Heart right ventricle (tissue), 16 donors: Measurements from ENCODE around the gene RNF212B. TPM values are rescaled to one million over a fixed set of nuclear protein-coding genes. Genes with fewer than 3 reads are reported as not detected.
A peak's percentile ranks its signal among the peaks of the same experiment; 100 is the strongest.
"Not testable (repeated sequence)": the region's sequence is repeated elsewhere in the genome, so short reads cannot be mapped to it uniquely, and the experiment has no call there.

ENCODE experiments used
- ATAC-seq, 8 donors: fragments of 200-7000 bp; cut with Tn5 transposase; one replicate each; pipeline ENCODE4 v1.9.1; 2020; ENCODE audit warnings: mild to moderate bottlenecking in 8 of 8, moderate library complexity in 8 of 8, moderate number of reproducible peaks in 1 of 8
- DNase-seq, 2 donors: peaks; one replicate each; pipeline ENCODE4 v3.0.0-alpha.2; 2020
- H3K27ac ChIP-seq, 10 donors: fragments of 200-600 bp; sonication (generic) in 2 of 10; one replicate each; pipeline versions ENCODE4 v1.5.0 to v1.8.0; 2020 to 2022; ENCODE audit warnings: mild to moderate bottlenecking in 3 of 10
- H3K27me3 ChIP-seq, 7 donors: fragments of 200-600 bp; one replicate each; pipeline ENCODE4 v1.8.0; 2021 to 2022; ENCODE audit warnings: mild to moderate bottlenecking in 2 of 7
- H3K36me3 ChIP-seq, 9 donors: fragments of 200-600 bp; sonication (generic) in 1 of 9; one replicate each; pipeline versions ENCODE4 v1.5.0 to v1.8.0; 2020 to 2022; ENCODE audit warnings: mild to moderate bottlenecking in 2 of 9
- H3K4me1 ChIP-seq, 9 donors: fragments of 200-600 bp; sonication (generic) in 1 of 9; one replicate each; pipeline versions ENCODE4 v1.5.0 to v1.8.0; 2020 to 2022; ENCODE audit warnings: mild to moderate bottlenecking in 4 of 9
- H3K4me3 ChIP-seq, 10 donors: fragments of 200-600 bp; sonication (generic) in 2 of 10; one replicate each; pipeline versions ENCODE4 v1.5.0 to v1.8.0; 2020 to 2022; ENCODE audit warnings: mild to moderate bottlenecking in 7 of 10, moderate library complexity in 2 of 10
- H3K9me3 ChIP-seq, 11 donors: fragments of 200-600 bp in 10 of 11; sonication (generic) in 2 of 11; one replicate each; pipeline versions ENCODE4 v1.5.0 to v1.8.0; 2013 to 2022; ENCODE audit warnings: mild to moderate bottlenecking in 2 of 11, control low read depth in 1 of 11, moderate library complexity in 1 of 11
- CTCF ChIP-seq, 9 donors: fragments of 200-600 bp; sonication (generic) in 2 of 9; IDR thresholded peaks; one replicate each; pipeline versions ENCODE4 v1.5.0 to v1.8.0; 2021 to 2022; ENCODE audit warnings: antibody characterized with exemption in 9 of 9, mild to moderate bottlenecking in 5 of 9, moderate library complexity in 1 of 9
- WGBS, 2 donors: extraction: QIAGEN DNeasy Blood & Tissue Kit; methylation state at CpG; one replicate each; pipeline ENCODE4 v1.1.7; 2013; ENCODE audit warnings: inconsistent platforms in 1 of 2; 5-methylcytosine and 5-hydroxymethylcytosine counted together
- intact Hi-C, 10 donors: fragments of 100-400 bp; cut with DNase I; formaldehyde crosslinking; loops; one replicate each; pipeline versions ENCODE4 v1.11.1 to v1.14.2; 2022
- long read RNA-seq, 3 donors: library from polyadenylated mRNA; unstranded; transcript quantifications; one replicate each; pipeline ENCODE4 v2.0.0, GENCODE V29; 2020 to 2021
- polyA plus RNA-seq, 2 donors: library from polyadenylated mRNA; stranded (reverse); fragments of 200-250 nt; gene quantifications; one replicate each; pipeline ENCODE4 v1.2.3, GENCODE V29; 2013
- total RNA-seq, 10 donors: library from RNA; stranded (reverse); fragmentation: NEBNext Ultra II Directional in 3 of 10; extraction: Animal tissue kit (Norgen Biotek cat#: 25700) in 3 of 10; gene quantifications; one replicate each; pipeline versions ENCODE4 v1.2.1 to v1.2.4, GENCODE V29; 2021 to 2023
- donor health status: Arrhythmogenic right ventricular cardiomyopathy.
- donor health status: ischemic (EF 13 %, LVEDD 7.1; RV severe dilation, severe dysfunction).
- donor health status: healthy with polysubstance abuse.
- donor health status: DM: no; HTN: yes; CAD: no.
- donor health status: DM: no; HTN: no; CAD: no.
- donor health status: ischemic (EF 25% LVEDD 6.9; RV normal size, moderate dysfunction).
- donor health status: ischemic (EF 25% LVEDD 5.7; RV mildly dilated, moderate dysfunction).
- donor health status: healthy.
- donor health status: DM: yes; HTN: yes; CAD: no.
- donor health status: Ischemic cardiomyopathy.
- donor health status: ischemic (EF 35%, LVEDD 5.7; RV mildly dilated, moderate dysfunction).
- donor health status: nonischemic (EF 11% LVEDD 7.7; RV severe dilation, severe dysfunction).
- donor health status: DM: yes; HTN: yes; CAD: no.
- donor health status: PGD.
- donor health status: ischemic (EF 29% LVEDD 5.4; RV normal size, mild dysfunction).
- donor health status: nonischemic (EF 23%, LVEDD 6.1; RV moderate dilation, normal function).

Gene RNF212B, protein sequence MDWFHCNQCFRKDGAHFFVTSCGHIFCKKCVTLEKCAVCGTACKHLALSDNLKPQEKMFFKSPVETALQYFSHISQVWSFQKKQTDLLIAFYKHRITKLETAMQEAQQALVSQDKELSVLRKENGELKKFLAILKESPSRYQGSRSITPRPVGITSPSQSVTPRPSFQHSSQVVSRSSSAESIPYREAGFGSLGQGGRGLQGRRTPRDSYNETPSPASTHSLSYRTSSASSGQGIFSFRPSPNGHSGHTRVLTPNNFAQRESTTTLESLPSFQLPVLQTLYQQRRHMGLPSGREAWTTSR
- total RNA-seq, result not detected
- polyA plus RNA-seq, result not detected
- long read RNA-seq, donor 1, result 0 reads
- long read RNA-seq, donor 2, partial matches to known transcripts, result 0 of 1 reads
- long read RNA-seq, donor 2, other reads (novel, unspliced or antisense), result 1 of 1 reads
- long read RNA-seq, donor 3, result 0 reads

GRCh38 chr14:23237772-23238594, at the start of gene RNF212B:
TSS of gene RNF212B (plus strand) at chr14:23237936. CDS start at chr14:23240346, 2,410 bp downstream.
- H3K36me3 ChIP-seq, result no peaks in the 10 kb centered on the region
- H3K27me3 ChIP-seq, result peaks cover 0 to 10% (median 0%) of the 10 kb centered on the region in 7 donors
- no peaks in the 10 kb centered on the region for H3K9me3 ChIP-seq
- intact Hi-C loops, result no loop called here
- peak; percentile 85 to 91 for DNase-seq
- H3K27ac ChIP-seq, result no peak within 1 kb of the TSS
- WGBS, 2 donors, result 31 to 32% methylated on average over 39 of the region's 39 CpGs
- no peak for TF ChIP-seq CTCF (IDR thresholded peaks at IDR 0.05)
- H3K4me1 ChIP-seq, result peaks cover 0 to 10% (median 2%) of the 10 kb centered on the region in 9 donors
- H3K4me3 ChIP-seq, result peak within 1 kb of the TSS in 8 of 10 donors; percentile 6 to 48 (median 34)
- ATAC-seq, result peak; percentile 96 to 100 (median 98)

DNA sequence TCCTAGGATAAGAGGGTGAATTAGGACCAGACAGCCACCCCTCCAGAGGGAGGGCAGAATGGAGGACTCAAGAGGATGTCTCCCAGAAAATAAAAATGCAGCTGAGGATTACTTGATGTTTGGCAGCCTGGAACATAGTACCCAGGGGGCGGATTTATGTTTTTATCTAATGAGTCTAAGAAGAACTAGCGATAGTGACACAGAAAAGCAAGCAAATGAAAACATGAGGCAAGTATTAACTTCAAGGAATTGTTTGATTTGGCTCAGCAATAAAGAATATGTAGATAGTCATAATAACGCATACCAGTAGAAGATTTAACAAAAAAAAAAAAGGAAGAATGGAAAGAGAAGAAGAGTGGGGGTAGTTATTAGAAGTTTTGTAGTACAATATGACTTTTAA, 44.3 kb upstream of the RNF212B start:
- ATAC-seq, result no peak

DNA sequence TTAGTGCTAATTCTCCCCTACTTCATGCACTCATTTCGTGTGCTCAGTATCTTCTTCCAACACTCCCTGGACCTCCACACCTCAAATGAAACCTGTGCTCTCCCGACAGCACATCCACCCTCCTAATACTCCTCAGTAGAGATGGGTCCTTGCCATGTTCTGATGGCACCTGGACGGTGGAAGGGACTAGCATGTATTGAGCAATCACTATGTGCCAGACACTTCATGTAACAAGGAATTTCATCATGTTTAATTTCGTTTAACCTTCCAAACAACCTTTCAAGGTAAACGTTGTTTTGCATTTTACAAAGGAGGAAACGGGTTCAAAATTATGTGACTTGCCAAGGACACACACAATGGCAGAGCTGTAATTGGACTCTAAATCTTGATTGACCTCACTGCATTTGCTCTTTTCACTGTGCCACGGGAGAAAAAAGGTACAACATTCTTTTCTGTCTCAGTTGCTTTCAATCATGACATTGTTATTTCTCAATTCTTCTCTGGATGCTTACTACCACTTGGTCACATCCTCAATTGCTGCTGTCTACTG, 42.1 kb upstream of the RNF212B start:
- no peak for TF ChIP-seq CTCF (IDR thresholded peaks at IDR 0.05)
- no peak overlapping the region for H3K27ac ChIP-seq
- no peaks in the 10 kb centered on the region for H3K9me3 ChIP-seq
- no peaks in the 10 kb centered on the region for H3K27me3 ChIP-seq
- WGBS, 2 donors, result 80 to 85% methylated on average over 7 of the region's 7 CpGs
- no peaks in the 10 kb centered on the region for H3K4me1 ChIP-seq
- intact Hi-C loops, result no loop called here
- H3K36me3 ChIP-seq, result no peaks in the 10 kb centered on the region
- H3K4me3 ChIP-seq, result no peak overlapping the region
- no peak for DNase-seq
- ATAC-seq, result no peak

More for the DNA sequence above, 44.3 kb upstream of the RNF212B start:
- no peaks in the 10 kb centered on the region for H3K36me3 ChIP-seq
- WGBS, 2 donors, result 47 to 57% methylated on average over 3 of the region's 3 CpGs
- intact Hi-C loops, result no loop called here
- DNase-seq, result no peak
- H3K4me1 ChIP-seq, result no peaks in the 10 kb centered on the region
- no peak overlapping the region for H3K4me3 ChIP-seq
- no peaks in the 10 kb centered on the region for H3K9me3 ChIP-seq
- no peak overlapping the region for H3K27ac ChIP-seq
- H3K27me3 ChIP-seq, result peaks cover 0 to 3% (median 0%) of the 10 kb centered on the region in 7 donors
- no peak for TF ChIP-seq CTCF (IDR thresholded peaks at IDR 0.05)

GRCh38 chr14:23196487-23196886, 41.2 kb upstream of the RNF212B start:
- H3K4me1 ChIP-seq, H3K9me3 ChIP-seq, H3K27me3 ChIP-seq, intact Hi-C loops, ATAC-seq, DNase-seq, H3K4me3 ChIP-seq, H3K36me3 ChIP-seq, H3K27ac ChIP-seq: not testable (repeated sequence)
- 95 to 96% methylated on average over 2 of the region's 2 CpGs for WGBS, 2 donors

GRCh38 chr14:23199141-23199540, 38.6 kb upstream of the RNF212B start:
- H3K9me3 ChIP-seq, DNase-seq, intact Hi-C loops, ATAC-seq, H3K27ac ChIP-seq, H3K4me3 ChIP-seq, H3K27me3 ChIP-seq, H3K4me1 ChIP-seq, H3K36me3 ChIP-seq: not testable (repeated sequence)
- WGBS, 2 donors, result 75 to 84% methylated on average over 1 of the region's 1 CpG
